HL-60 (cell line): ENCODE data around the gene KCNMA1.

Source experiments
- DNase-seq, 2 experiments: peaks; one replicate each; pipeline ENCODE4 v3.0.0-alpha.2; 2010 to 2020; ENCODE audit warnings: low read depth in 1 of 2, low spot score in 1 of 2
- H3K27ac ChIP-seq: fragments of 250-450 bp; sonication (Bioruptor Pico); replicated peaks from 2 replicates; pipeline ENCODE4 v1.5.1; 2020; ENCODE audit warnings: mild to moderate bottlenecking, moderate library complexity
- H3K27me3 ChIP-seq: fragments of 250-450 bp; sonication (Bioruptor Pico); 2 replicates; pipeline ENCODE4 v1.5.1; 2021; ENCODE audit warnings: mild to moderate bottlenecking, moderate library complexity; ENCODE audit not compliant: insufficient read depth, poor library complexity, severe bottlenecking
- H3K4me3 ChIP-seq: replicated peaks from 2 replicates; pipeline ENCODE4 v1.5.1; 2011; ENCODE audit warnings: mild to moderate bottlenecking, control low read depth, low read length; ENCODE audit not compliant: insufficient read depth
- GABPA ChIP-seq: IDR thresholded peaks from 2 replicates; pipeline ENCODE4 v1.6.1; 2012; ENCODE audit warnings: low read depth
- POLR2AphosphoS5 ChIP-seq: IDR thresholded peaks from 2 replicates; pipeline ENCODE4 v1.6.1; 2012; ENCODE audit warnings: low read depth
- SPI1 ChIP-seq: IDR thresholded peaks from 2 replicates; pipeline ENCODE4 v1.6.1; 2012; ENCODE audit warnings: low read depth, mild to moderate bottlenecking, borderline replicate concordance
- TF ChIP-seq, protein P1 (sequence below): IDR thresholded peaks from one replicate; pipeline ENCODE4 v1.5.1; 2011; ENCODE audit warnings: low read length, control low read depth, inconsistent platforms; ENCODE audit not compliant: insufficient read depth
- TF ChIP-seq, protein P2 (sequence below): IDR thresholded peaks from 2 replicates; pipeline ENCODE4 v1.6.1; 2012; ENCODE audit warnings: low read depth; ENCODE audit not compliant: insufficient replicate concordance

KCNMA1 gene

GRCh38 chr10:77289790-77290189 lies 347.8 kb downstream of the KCNMA1 start:
- Histone ChIP-seq H3K4me3 (no peak overlapping the region), H3K27ac (no peak overlapping the region), H3K27me3 (no peaks in the 10 kb centered on the region)
- TF ChIP-seq POLR2AphosphoS5 = no peak
- DNase-seq = no peak

- no peak for DNase-seq
- no peak overlapping the region for H3K4me3 ChIP-seq
- H3K27ac ChIP-seq = no peak overlapping the region
- TF ChIP-seq, protein P1, sequence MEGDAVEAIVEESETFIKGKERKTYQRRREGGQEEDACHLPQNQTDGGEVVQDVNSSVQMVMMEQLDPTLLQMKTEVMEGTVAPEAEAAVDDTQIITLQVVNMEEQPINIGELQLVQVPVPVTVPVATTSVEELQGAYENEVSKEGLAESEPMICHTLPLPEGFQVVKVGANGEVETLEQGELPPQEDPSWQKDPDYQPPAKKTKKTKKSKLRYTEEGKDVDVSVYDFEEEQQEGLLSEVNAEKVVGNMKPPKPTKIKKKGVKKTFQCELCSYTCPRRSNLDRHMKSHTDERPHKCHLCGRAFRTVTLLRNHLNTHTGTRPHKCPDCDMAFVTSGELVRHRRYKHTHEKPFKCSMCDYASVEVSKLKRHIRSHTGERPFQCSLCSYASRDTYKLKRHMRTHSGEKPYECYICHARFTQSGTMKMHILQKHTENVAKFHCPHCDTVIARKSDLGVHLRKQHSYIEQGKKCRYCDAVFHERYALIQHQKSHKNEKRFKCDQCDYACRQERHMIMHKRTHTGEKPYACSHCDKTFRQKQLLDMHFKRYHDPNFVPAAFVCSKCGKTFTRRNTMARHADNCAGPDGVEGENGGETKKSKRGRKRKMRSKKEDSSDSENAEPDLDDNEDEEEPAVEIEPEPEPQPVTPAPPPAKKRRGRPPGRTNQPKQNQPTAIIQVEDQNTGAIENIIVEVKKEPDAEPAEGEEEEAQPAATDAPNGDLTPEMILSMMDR = no peak
- TF ChIP-seq GABPA = no peak
- no peak for TF ChIP-seq SPI1
- TF ChIP-seq, protein P2, sequence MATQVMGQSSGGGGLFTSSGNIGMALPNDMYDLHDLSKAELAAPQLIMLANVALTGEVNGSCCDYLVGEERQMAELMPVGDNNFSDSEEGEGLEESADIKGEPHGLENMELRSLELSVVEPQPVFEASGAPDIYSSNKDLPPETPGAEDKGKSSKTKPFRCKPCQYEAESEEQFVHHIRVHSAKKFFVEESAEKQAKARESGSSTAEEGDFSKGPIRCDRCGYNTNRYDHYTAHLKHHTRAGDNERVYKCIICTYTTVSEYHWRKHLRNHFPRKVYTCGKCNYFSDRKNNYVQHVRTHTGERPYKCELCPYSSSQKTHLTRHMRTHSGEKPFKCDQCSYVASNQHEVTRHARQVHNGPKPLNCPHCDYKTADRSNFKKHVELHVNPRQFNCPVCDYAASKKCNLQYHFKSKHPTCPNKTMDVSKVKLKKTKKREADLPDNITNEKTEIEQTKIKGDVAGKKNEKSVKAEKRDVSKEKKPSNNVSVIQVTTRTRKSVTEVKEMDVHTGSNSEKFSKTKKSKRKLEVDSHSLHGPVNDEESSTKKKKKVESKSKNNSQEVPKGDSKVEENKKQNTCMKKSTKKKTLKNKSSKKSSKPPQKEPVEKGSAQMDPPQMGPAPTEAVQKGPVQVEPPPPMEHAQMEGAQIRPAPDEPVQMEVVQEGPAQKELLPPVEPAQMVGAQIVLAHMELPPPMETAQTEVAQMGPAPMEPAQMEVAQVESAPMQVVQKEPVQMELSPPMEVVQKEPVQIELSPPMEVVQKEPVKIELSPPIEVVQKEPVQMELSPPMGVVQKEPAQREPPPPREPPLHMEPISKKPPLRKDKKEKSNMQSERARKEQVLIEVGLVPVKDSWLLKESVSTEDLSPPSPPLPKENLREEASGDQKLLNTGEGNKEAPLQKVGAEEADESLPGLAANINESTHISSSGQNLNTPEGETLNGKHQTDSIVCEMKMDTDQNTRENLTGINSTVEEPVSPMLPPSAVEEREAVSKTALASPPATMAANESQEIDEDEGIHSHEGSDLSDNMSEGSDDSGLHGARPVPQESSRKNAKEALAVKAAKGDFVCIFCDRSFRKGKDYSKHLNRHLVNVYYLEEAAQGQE = no peak
- no peak for TF ChIP-seq POLR2AphosphoS5
- H3K27me3 ChIP-seq = no peaks in the 10 kb centered on the region
Observed at GRCh38 chr10:77289027-77289501, 348.5 kb downstream of the KCNMA1 start.

DNA sequence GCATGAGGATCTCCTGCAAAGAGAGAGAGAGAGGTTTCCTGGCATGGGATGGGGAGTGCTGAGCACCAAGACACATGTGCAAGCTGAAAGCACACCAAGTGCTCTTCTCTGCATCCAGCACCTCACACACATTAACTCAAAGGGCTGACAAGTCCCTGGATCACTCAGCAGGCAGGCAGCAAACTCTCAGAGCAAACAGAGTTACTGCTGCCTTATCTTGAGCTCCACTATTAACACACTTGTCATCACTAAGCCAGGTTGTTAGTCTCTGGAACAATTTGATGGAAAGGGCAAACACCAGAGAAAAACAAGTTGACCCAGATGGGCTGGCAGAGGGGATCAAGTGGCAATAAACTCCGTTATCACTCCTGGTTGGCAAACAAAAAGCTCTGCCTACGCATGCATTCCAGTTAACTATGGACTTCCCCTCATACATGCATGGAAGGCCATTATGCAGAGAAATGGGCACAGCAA lies 349.9 kb downstream of the KCNMA1 start:
- TF ChIP-seq, protein P2 = no peak
- no peak for TF ChIP-seq GABPA
- TF ChIP-seq, protein P1 = no peak
- TF ChIP-seq SPI1 = no peak
- no peak for TF ChIP-seq POLR2AphosphoS5
- Histone ChIP-seq H3K27ac (no peak overlapping the region), H3K4me3 (no peak overlapping the region), H3K27me3 (no peaks in the 10 kb centered on the region)
- DNase-seq = no peak

GRCh38 chr10:77286531-77287508 lies 350.8 kb downstream of the KCNMA1 start:
- no peak for DNase-seq
- Histone ChIP-seq H3K4me3 (no peak overlapping the region), H3K27me3 (no peaks in the 10 kb centered on the region), H3K27ac (no peak overlapping the region)
- TF ChIP-seq POLR2AphosphoS5 = no peak
- no peak for TF ChIP-seq GABPA
- TF ChIP-seq, protein P1 = no peak
- TF ChIP-seq, protein P2 = no peak
- no peak for TF ChIP-seq SPI1
